NCI-H748 treated with DMSO at 0.1 percent for 48 hours (cell line): ENCODE data around the gene GAS2L2.

Experiments
- DNase-seq: peaks from one replicate; lab custom pipeline; 2025; lab: John Stamatoyannopoulos, UW

The GAS2L2 gene

DNA sequence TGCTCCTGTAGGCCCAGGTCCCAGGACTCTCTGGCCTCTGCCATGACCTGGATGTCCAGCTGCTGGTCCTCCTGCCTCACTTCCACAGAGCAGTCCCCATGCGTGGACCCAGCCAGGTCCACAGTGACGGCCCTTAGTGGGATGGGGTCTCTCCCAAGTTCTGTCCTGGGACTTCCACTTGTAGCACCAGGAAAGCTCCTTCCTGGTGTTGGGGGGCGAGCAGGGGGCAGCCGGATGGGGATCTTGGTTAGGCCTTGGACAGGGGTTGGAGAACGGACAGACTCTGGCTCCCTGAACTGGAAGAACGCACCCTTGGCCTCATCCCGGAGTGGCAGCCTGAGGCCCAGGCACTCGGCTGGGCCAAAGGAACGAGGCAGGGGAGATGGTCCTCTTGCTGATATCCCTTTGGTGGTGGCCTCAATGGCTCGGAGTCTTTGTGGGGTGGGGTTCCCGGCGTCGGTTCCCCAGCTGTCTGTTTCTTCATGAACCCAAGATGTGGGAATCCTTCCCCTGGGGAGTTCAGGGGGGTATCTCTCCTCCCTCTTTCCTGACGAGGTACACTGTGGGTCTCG, 7.2 kb downstream of the GAS2L2 start:
- no peak for DNase-seq

DNA sequence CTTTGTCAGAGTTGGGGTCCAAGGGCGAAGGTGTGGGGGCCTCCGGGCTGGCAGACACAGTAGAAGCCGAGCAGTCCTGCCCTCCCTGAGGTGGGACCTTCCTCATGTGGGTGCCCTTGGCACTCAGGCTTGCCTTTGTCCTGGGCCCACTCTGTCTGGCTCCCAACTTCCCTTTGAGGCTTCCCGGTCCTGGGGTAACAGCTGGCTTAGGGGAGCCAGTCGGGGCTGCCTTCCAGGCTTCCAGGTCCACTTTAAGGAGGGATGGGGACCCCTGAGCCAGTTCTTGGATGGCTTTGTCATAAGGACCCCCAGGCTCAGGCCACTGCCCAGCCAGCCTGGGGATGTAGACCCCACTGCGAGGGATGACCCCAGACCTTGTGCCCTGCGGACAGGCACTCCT, 7.8 kb downstream of the GAS2L2 start:
- DNase-seq: no peak

DNA sequence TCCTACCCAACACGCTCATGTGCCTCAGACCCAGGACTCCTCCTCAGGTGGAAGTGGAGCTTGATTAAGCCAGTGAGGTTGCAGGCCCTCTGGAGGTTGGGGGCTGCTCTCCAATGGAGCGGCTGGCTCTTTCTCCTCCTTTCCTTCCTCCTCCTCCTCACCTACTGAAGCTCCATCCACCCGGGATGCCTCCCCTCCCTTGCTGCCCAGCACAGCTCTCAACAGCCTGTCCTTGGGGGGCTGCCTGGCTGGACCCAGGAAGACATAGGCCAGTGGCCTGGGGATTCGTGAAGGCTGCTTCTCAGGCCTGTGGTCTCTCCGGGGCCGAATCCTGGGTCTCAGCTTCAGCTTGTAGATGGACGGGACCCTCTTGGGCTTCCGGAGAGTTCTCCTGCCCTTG, 8.2 kb downstream of the GAS2L2 start:
- DNase-seq: no peak

DNA sequence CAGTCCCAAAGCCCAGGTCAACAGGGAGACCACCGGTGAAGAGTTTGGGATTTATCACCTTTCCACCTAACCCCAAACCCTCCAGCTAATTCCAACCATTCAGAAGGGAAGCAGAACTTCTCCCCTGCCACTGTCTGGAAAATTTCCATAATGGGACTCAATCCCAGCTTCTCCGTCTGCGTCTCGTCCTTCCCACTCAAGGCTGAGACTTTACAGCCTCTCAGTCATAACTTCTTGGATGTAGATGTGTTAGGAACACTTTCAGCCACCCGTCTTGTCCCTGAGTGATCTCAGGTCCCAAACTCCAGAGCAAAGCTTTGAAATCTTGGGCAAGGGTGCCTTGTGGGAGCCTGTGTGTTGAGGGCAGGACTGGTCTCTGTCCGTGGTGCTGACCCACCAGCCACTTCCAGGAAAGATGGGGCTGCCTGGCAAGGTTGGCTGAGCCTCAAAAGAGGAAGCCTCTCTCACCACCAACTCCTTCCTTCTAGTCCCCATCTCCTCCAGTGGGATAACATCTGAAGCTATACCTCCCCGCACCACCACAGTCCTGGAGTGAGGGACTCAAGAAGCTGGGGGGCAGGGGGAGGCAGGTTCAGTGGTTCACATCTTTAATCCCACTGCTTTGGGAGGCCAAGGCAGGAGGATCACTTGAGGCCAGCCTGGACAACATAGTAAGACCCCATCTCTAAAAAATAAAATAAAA, 9.3 kb downstream of the GAS2L2 start:
- DNase-seq: no peak

DNA sequence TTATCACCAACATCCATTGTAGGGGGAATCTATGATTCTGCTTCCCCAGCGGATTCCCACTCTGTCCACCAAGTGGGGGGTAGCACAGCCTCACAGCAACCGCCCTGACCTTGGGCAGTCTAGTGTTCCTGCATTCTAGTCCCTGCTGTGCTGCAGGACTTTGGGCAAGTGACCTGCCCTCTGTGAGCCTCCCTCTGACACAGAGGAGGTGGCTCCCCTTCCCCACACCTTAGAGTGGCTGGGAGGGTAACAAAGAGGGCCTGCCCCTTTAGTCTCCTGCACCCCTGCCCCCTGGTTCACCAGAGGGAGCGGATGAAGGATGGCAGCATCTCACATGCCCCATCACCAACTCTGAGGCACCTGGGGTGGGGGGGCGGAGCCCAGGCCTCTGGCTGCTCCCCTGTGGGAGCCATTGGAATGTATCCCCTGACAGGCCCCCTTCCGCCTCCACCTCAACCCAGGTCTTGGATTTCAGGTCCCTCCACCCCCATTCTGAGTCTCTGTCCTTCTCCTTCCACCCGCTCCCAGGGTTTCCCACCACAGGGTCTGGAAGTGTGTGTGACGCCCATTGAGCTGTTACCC, 10.1 kb downstream of the GAS2L2 start:
- no peak for DNase-seq

DNA sequence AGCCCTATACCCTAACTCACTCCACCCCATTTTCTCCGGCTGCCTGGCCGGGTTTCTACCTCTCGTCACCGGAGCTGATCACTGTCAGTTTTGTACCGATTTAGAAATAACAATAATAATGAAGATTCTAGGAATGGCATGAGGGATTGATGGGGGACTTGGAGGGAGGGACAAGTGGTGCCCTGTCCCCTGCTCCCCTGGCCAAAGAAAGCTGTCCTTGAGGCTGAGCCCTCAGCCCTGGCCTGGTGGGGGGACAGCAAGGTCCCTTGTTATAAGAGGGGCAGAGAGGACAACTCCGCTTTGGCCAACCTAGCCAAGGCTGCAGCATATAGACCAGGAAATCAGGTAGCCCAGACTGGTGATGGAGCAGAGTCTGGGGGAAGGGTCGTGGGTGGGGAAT, 10.5 kb downstream of the GAS2L2 start:
- no peak for DNase-seq

DNA sequence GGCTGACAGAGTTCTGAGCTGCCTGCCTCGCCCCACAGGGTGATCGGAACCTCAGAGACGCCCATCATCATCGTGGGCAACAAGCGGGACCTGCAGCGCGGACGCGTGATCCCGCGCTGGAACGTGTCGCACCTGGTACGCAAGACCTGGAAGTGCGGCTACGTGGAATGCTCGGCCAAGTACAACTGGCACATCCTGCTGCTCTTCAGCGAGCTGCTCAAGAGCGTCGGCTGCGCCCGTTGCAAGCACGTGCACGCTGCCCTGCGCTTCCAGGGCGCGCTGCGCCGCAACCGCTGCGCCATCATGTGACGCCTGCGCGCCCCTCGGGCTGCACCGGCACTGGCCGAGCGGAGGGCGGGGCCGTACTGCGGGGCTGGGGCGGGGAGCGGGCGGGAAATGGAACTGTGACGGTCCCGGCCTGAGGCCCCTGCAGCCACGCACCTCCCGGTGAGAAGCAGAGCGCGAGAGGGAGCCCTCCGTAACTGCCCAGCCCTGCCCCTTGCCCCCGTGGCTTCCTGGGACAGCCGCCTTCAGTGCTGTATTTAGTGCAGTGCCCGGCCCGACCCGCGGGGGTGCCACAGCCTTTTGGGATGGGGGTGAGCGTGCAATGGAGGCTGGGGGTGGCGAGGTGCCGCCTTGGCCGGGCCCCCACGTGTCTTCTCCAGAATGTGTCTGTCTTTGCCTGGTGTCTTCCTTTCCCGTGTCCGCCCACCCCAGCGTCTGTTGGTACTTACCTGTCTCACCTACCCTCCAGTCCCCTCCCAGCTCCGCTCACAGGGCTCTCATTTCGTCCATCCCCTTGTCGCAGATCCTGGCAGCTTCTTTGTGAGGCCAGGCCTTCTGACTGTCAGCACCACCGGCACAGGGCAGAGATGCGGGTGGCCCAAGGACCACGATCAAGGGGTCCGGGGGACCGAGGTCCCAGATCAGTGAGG, 11.8 kb downstream of the GAS2L2 start:
- no peak for DNase-seq

DNA sequence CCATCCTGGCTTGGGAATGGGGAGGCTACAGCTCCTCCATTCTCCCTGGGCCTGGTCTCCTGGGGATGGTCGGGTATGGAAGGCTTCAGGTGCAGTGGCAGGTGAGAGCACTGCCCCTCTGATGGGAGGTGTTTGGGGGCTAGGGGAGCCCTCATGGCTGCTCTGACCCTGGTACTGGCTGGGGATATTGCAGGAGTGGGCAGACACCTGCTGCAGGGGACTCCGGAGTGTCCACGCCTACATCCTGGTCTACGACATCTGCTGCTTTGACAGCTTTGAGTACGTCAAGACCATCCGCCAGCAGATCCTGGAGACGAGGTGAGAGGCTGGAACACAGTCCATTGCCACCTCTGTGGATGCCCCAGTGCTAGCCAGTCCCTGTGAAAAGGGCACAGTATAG, 12.8 kb downstream of the GAS2L2 start:
- no peak for DNase-seq

DNA sequence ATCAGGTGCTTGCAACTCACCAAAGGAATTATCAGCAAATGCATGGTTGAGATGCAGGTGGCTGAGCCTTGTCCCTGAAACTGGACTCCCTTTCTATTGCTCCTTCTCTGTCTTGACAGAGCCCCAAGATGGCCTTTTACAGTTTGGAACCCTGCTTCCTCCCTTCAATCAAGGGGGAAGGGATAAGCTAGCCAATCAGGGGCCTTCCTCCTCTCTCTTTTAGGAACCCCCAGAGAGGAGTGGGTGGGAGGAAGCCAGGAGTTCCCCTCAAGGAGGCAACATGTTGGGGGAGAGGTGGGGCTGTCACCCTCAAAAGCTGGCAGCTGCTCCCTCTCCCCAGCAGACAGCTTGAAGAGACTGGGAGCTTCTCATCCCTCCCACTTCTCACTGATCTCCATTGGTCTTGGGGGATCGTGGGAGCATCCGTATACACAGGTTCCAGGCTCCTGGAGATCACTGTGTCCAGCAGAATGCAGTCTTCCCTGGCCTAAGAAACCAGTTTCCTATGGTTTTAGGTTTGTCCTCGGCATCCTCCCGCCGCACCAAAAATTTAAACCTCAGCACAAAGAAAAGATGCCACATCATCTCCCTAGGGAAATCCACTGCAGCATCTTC, 14.4 kb downstream of the GAS2L2 start:
- no peak for DNase-seq

DNA sequence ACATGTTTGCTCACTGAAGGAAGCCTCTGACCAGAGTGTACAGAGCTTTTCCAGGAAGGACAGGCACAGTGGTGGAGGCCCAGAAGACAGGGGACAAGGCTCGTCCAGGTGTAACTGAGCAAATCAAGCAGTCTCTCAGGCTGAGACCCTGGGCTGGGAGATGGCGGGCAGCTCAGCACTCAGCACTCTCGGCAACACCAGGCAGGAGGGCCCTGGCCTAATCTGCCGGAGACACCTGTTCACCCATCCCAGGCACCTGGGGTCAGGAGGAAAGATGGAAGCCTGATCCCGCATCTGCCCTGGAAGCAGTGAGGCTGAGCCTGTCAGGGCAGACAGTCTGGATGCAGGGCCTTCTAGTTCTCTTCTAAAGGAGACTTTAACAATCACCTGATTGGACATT, 16.8 kb downstream of the GAS2L2 start:
- DNase-seq: no peak

DNA sequence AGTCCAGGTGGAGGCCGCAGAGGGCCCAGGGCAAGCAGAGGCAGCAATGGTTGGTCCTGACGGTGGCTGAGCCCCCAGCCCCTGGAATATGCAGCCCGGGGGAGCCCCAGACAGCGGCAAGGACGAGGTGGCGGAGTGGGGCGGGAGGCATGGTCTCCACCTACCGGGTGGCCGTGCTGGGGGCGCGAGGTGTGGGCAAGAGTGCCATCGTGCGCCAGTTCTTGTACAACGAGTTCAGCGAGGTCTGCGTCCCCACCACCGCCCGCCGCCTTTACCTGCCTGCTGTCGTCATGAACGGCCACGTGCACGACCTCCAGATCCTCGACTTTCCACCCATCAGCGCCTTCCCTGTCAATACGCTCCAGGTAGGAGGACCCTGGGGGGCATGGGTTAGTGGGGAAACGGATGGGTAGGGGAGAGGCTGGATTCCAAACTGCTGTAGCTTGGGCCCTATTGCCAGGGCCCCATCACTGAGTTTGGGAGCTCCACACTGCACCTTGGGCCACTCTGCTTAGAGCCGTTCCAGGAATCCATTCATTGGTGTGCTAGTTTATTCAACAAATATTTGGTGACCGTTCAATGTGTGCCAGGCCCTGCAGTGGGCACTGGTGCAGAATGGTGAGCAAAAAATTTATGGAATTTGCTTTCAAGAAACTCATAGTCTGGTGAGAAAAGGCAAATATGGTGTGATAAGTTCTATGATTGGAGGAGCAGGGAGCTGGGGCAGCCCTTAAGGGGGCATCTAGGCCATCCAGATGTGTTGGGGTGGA, 17.8 kb downstream of the GAS2L2 start:
- no peak for DNase-seq

DNA sequence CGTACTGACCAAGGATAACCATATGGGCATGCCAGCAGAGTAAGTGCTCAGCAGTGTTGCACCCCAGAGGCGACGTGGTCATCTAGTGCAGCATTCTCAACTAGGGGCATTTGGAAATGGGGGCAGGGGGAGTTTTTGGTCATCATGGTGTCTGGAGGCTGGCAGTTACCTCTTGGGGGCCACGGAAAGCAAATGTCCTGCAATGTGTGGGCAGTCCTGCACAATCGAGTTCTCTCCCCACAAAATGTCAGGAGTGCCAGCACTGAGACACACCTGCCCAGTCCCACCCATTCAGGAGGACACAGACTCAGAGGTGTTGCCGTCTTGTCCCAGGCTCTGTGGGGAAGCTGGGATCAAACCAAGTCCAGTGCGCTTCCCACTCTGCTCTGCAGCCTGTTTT, 18.6 kb downstream of the GAS2L2 start:
- DNase-seq: no peak

DNA sequence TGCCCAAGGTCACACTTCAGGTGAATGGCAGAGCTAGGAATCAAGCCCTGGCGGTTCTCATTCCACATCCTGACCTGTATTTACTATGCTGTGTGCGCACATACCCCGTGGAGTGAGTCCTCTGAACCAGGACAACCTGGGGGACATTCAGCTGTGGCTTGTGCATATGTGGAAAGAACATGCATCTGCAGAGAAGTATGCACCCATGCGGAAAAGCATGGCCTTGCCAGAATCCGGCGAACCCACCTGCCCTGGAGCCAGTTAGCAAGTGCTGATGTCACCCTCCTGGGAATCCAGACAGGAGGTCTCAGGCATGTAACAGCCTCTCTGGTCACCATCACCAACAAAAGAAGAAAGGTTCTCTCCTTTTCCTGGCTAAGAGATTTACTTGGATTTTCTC, 19.7 kb downstream of the GAS2L2 start:
- DNase-seq: no peak

DNA sequence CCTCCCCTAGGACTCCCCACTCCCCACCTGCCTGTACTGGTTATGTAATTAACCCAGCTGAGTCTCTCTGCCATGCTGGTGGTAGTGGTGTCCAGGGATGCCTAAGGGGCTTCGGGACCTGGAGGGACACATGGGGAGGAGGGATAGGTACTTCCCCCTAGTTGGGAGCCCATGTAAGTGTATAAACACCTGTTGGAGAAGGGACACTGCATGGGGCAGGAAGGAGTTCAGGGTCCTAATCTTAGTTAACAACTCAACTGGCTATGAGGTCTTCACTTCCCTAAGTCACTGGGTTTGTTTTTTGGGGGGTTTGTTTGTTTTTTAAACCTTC, 20.3 kb downstream of the GAS2L2 start:
- DNase-seq: no peak

DNA sequence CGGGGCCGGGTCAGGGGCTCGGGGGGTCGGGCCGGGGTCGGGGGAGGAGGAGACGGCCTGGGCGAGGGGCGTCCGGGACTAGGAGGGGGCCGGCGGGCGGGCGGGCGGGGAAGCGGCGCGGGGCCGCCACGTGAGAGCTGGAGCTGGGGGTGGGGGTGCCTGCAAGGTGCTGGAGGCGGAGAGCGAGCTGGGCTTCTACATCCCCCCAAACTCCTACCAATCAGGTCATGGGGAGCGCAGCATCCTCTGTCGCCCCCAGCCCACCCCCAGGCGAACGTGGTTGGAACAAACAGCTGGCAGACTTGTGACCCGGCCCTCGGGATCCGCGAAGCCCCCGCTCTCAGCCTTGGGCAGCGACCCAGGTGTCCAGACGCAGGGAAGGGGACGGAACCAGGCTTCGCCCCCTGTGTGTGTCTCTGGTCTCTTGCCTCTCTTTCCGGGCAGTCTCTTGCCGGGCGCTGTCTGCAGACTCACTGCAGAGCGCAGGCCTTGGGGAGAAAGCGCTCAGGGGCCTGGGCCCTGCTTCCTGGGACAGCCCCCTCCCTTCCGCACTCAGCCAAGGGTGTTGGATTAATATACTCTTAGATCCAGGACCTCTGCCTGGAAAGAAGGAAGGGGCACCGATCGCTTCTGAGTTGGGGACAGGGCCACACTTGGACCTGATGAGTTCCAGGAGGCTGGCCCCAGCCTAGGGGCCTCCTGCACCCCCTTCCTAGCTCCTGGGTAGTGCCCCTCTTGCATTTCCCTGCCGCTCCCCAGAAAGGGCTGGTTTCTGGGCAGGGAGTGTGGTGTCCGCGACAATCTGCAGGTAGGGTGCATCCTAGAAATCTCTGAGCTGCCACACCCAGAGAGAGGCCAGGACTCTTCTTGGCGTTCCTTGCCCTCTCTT, 20.9 kb downstream of the GAS2L2 start:
- no peak for DNase-seq

DNA sequence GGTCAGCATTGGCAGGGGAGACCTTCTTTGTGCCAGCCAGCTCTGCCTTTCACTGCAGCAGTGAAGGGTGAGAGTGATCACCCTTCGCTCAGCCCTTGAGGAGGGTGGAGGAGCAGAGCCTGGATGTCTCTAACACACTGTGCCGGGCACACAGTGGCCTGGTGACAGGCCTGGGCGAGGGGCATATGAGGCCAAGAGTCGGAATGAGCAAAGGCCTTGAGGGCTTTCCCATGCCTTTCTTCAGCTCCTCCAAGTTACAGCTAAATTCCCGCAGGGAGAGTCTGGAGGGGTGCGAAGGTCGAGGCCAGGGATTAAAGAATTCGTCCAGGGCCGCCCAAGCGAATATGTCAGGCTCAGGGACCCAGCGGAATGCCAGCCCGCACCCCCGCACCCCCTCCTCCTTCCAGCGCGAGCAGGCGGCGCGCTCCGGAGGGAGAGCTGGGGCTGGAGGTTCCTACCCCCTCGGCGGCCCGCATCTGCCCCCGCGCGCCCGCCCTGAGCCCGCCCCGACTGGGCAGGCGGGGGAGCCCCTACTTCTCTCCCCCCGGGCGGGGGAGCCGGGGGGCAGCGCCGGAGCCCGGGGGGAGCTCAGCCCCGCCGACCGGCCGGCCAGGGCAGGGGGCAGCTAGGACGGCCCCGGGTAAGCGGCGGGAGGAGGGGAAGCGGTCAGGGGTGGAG, 21.7 kb downstream of the GAS2L2 start, which contains the start of gene RASL10B:
RASL10B (plus strand) TSS at position 401 of the 678 bp plus-strand sequence. CDS start 3,546 bp downstream, outside the sequence.
- peak; percentile 5 for DNase-seq

DNA sequence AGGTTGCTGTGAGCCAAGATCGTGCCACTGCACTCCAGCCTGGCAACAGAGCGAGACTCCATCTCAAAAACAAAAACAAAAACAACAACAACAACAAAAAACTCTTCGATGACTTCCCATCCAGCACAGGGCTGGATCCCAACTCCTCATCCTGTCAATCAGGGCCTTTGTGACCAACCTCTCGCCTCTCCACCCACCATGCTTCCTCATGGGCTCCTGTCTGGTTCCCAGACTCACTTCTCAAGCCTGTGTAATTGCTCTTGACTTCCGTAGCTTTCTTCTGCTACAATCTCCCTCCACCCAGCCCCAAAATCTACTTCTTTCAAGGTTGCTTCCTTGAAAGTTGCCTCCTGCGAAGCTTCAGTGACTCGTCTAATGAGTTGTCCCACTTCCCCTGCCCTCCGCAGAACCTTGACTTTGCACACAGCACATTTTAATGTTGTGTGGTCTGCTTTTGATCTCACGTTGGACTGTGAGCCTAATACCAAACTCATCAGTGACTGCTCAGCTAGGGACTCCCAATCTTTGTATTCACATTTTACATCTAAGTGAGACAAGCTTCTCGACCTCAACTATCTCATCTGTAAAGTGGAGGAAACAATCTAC, 22.5 kb downstream of the GAS2L2 start:
- no peak for DNase-seq

DNA sequence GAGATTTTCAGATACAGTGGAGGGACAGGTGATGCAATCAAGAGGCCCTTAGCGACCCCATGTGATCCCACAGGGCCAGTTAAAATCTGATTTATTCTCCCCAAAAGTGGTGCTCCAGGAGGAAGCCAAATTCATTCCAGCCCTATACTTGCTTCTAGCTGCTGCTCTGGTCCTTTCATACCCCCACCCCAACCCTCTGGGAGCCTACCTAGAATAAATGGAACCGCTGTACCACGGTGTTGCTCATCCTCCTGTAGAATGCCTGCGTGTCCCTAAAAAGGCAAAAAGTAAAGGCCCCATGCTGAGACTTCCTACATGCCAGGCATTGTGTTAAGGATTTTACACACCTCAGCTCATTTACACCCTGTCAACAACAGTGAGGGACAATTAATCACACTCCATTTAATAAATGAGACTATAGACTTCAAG, 23.6 kb downstream of the GAS2L2 start:
- no peak for DNase-seq

DNA sequence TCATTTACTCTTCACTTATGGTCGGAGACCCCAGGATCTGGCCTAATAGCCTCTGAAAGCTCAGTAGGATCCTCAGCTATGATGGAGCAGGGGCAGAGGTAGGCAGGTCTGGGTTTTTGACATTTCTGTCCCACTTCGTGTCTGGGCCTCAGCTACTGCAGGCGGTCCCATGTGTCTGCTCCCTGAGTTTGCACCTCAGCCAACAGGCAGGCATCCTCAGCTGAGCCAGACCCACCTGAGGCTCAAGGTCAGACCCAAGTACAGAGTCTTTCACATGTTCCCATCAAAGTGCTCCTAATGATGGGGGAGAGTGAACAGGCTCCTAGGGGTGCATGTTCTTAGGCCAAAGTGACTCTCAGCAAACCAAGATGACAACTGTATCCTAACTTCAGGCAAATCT, 24.5 kb downstream of the GAS2L2 start:
- no peak for DNase-seq
